Neural progenitor cell (in vitro differentiated cells): ENCODE results near the gene SLC47A1.

ENCODE experiments used
- CTCF ChIP-seq: fragments of 200-600 bp; sonication (generic); IDR thresholded peaks from 2 replicates; pipeline ENCODE4 v1.5.1; 2017; ENCODE audit warnings: antibody characterized with exemption, mild to moderate bottlenecking
- EZH2phosphoT487 ChIP-seq: fragments of 200-600 bp; sonication (generic); IDR thresholded peaks from 2 replicates; pipeline ENCODE4 v1.6.1; 2017; ENCODE audit warnings: antibody characterized with exemption

DNA sequence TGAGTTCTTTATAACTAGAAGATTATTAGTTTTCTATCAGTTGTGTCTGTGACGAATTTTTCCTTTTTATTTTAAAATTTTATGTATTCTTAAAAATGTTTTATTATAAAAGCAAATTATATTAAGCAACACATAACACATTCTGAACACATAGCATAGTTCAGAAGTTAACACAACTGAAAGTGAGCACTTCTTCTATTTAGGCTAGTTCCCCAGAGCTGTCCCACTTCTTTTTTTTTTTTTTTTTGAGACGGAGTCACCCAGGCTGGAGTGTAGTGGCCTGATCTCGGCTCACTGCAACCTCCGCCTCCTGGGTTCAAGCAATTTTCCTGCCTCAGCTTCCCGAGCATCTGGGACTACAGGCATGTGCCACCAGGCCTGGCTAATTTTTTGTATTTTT, 77.2 kb downstream of the SLC47A1 start:
- TF ChIP-seq CTCF, result no peak
- TF ChIP-seq EZH2phosphoT487, result no peak
